GM12891 (cell line): ENCODE data around the gene POLD1.

Experiments
- POLR2A ChIP-seq: IDR thresholded peaks from 2 replicates; pipeline ENCODE4 v1.6.1; 2011; ENCODE audit warnings: low read depth, low read length, control low read depth
- POLR2AphosphoS5 ChIP-seq: IDR thresholded peaks from 2 replicates; pipeline ENCODE4 v1.6.1; 2011; ENCODE audit warnings: low read depth, low read length, control low read depth
- TAF1 ChIP-seq: IDR thresholded peaks from 2 replicates; pipeline ENCODE4 v1.6.1; 2011; ENCODE audit warnings: low read depth, low read length, control low read depth

GRCh38 chr19:50378863-50379236 lies 5.3 kb upstream of the POLD1 start:
- no peak for TF ChIP-seq TAF1
- TF ChIP-seq POLR2A: no peak
- no peak for TF ChIP-seq POLR2AphosphoS5
